GM08714 (cell line): Measurements from ENCODE around the gene GLO1.

Experiments
- H3K4me3 ChIP-seq: fragments of 200-500 bp; sonication (Bioruptor generic); 2 replicates; pipeline ENCODE4 v1.5.1; 2014; ENCODE audit warnings: mild to moderate bottlenecking, low read length, inconsistent platforms
- ZNF274 ChIP-seq: IDR thresholded peaks from 2 replicates; pipeline ENCODE4 v1.6.1; 2012; ENCODE audit warnings: mild to moderate bottlenecking, low read depth, low read length

Gene GLO1

GRCh38 chr6:38702558-38703397, at the start of gene GLO1:
GLO1 (minus strand) TSS chr6:38703145; CDS start chr6:38703054, 91 bp downstream.
- no peak for TF ChIP-seq ZNF274

GRCh38 chr6:38750968-38751615, 48.1 kb upstream of the GLO1 start:
- TF ChIP-seq ZNF274 = no peak
- no peak overlapping the region for H3K4me3 ChIP-seq

More at GRCh38 chr6:38702558-38703397, at the start of gene GLO1:
- peak within 1 kb of the TSS; percentile 88 for H3K4me3 ChIP-seq

GRCh38 chr6:38749473-38749872, 46.5 kb upstream of the GLO1 start:
- no peak for TF ChIP-seq ZNF274
- no peak overlapping the region for H3K4me3 ChIP-seq

GRCh38 chr6:38739532-38739931, 36.6 kb upstream of the GLO1 start:
- H3K4me3 ChIP-seq = no peak overlapping the region
- TF ChIP-seq ZNF274 = no peak

GRCh38 chr6:38738261-38738660, 35.3 kb upstream of the GLO1 start:
- no peak for TF ChIP-seq ZNF274

GRCh38 chr6:38736951-38737350, 34.0 kb upstream of the GLO1 start:
- no peak overlapping the region for H3K4me3 ChIP-seq
- TF ChIP-seq ZNF274 = no peak

More at GRCh38 chr6:38738261-38738660, 35.3 kb upstream of the GLO1 start:
- H3K4me3 ChIP-seq = no peak overlapping the region

GRCh38 chr6:38730140-38730862, 27.4 kb upstream of the GLO1 start:
- no peak for TF ChIP-seq ZNF274
- H3K4me3 ChIP-seq = no peak overlapping the region

- TF ChIP-seq ZNF274 = no peak
- no peak overlapping the region for H3K4me3 ChIP-seq
Measured at GRCh38 chr6:38728203-38728602, 25.3 kb upstream of the GLO1 start.

- H3K4me3 ChIP-seq = no peak overlapping the region
- TF ChIP-seq ZNF274 = no peak
Measured at GRCh38 chr6:38725414-38726183, 22.7 kb upstream of the GLO1 start.

GRCh38 chr6:38724343-38724742, 21.4 kb upstream of the GLO1 start:
- TF ChIP-seq ZNF274 = no peak
- H3K4me3 ChIP-seq = no peak overlapping the region

- no peak overlapping the region for H3K4me3 ChIP-seq
- TF ChIP-seq ZNF274 = no peak
Measured at GRCh38 chr6:38723783-38724182, 20.8 kb upstream of the GLO1 start.

- no peak overlapping the region for H3K4me3 ChIP-seq
- TF ChIP-seq ZNF274 = no peak
Measured at GRCh38 chr6:38722727-38723334, 19.9 kb upstream of the GLO1 start.

- H3K4me3 ChIP-seq = no peak overlapping the region
- TF ChIP-seq ZNF274 = no peak
Measured at GRCh38 chr6:38722038-38722437, 19.1 kb upstream of the GLO1 start.
